Measurements from ENCODE around the gene CROT. TPM values are rescaled to one million over a fixed set of nuclear protein-coding genes. Genes with fewer than 3 reads are reported as not detected.

CROT gene
- total RNA-seq, 4 donors from 2014 or later = 31.4 to 74.9 (median 50.6) TPM

DNA sequence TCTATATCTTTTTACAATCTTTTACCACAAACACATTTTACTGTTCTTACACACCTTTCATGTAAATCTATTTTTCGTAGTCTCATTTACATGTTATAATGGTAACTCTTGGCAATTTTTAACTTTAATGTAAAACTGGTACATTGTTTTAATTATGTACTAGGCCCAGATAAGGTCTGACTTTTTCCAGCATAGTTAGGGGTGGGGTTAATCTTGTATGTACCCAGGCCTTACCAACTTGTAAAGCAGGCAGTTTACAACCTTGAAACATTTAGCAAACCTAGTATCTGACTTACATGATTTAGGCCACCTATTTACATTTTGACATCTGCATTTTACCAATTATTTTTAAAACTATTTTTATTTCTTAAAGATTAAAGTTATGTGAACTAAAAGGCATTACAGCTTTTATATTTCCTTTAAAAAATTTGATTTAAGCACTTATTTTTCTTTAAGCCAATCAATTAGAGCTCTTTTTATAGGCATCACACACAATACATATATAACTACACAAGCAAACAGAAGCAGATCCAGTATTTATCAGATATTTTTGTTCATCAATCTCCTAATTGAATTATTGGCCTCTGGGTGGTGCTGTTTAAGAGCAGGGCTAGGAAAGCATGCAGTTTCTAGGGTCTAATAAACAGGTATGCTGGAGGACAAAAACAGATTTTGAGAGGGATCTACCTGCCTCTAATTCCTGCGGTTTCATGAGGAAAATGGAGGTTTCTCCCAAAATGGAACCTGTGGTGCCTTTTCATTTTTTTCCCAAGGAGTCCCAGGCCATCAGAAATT, 19.7 kb upstream of the CROT start:
- TF ChIP-seq, protein P1, sequence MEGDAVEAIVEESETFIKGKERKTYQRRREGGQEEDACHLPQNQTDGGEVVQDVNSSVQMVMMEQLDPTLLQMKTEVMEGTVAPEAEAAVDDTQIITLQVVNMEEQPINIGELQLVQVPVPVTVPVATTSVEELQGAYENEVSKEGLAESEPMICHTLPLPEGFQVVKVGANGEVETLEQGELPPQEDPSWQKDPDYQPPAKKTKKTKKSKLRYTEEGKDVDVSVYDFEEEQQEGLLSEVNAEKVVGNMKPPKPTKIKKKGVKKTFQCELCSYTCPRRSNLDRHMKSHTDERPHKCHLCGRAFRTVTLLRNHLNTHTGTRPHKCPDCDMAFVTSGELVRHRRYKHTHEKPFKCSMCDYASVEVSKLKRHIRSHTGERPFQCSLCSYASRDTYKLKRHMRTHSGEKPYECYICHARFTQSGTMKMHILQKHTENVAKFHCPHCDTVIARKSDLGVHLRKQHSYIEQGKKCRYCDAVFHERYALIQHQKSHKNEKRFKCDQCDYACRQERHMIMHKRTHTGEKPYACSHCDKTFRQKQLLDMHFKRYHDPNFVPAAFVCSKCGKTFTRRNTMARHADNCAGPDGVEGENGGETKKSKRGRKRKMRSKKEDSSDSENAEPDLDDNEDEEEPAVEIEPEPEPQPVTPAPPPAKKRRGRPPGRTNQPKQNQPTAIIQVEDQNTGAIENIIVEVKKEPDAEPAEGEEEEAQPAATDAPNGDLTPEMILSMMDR (IDR thresholded peaks at IDR 0.05) = peak in 2 of 6 experiments; percentile 20 to 21
- no peak for TF ChIP-seq POLR2A (IDR thresholded peaks at IDR 0.05)

GRCh38 chr7:87328281-87328680, 17.2 kb upstream of the CROT start:
- DNase-seq = no peak
- Histone ChIP-seq H3K4me3 (no peak overlapping the region), H3K36me3 (peaks cover 0 to 33% (median 0%) of the 10 kb centered on the region in 3 donors), H3K27ac (no peak overlapping the region), H3K9me3 (peaks cover 0 to 39% (median 9%) of the 10 kb centered on the region in 4 donors), H3K4me1 (peaks cover 0 to 4% (median 0%) of the 10 kb centered on the region in 4 donors), H3K27me3 (no peaks in the 10 kb centered on the region)
- TF ChIP-seq, protein P1 (IDR thresholded peaks at IDR 0.05) = no peak
- TF ChIP-seq POLR2A (IDR thresholded peaks at IDR 0.05) = no peak

More for the DNA sequence above, 19.7 kb upstream of the CROT start:
- peaks cover 0 to 39% (median 0%) of the 10 kb centered on the region in 3 donors for H3K36me3 ChIP-seq
- H3K9me3 ChIP-seq = peaks cover 0 to 35% (median 9%) of the 10 kb centered on the region in 4 donors
- H3K4me1 ChIP-seq = no peaks in the 10 kb centered on the region
- H3K4me3 ChIP-seq = no peak overlapping the region
- H3K27me3 ChIP-seq = no peaks in the 10 kb centered on the region
- DNase-seq = no peak
- H3K27ac ChIP-seq = no peak overlapping the region

DNA sequence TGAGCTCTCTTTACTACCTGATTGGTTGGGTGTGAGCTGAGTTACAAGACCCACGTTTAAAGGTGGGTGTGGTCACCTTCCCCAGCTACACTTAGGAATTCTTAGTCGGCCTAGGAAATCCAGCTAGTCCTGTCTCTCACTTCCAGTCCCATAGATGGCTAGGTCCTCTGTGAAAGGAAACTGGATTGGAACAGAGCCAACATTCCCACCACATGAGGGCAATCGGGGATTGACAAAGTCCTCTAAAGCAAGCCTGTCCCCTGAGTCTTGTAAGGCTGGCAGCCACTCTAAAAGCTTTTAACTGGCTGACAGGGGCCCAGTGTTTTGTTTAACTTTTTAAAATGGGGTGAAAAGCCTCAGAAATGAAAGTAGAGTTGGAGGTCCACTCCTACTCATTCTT, 15.1 kb upstream of the CROT start:
- H3K4me1 ChIP-seq = peaks cover 0 to 4% (median 0%) of the 10 kb centered on the region in 4 donors
- no peaks in the 10 kb centered on the region for H3K27me3 ChIP-seq
- H3K27ac ChIP-seq = no peak overlapping the region
- H3K9me3 ChIP-seq = peaks cover 0 to 39% (median 9%) of the 10 kb centered on the region in 4 donors
- no peak overlapping the region for H3K4me3 ChIP-seq
- no peak for DNase-seq
- peaks cover 0 to 21% (median 0%) of the 10 kb centered on the region in 3 donors for H3K36me3 ChIP-seq
- TF ChIP-seq, protein P1 (IDR thresholded peaks at IDR 0.05) = no peak
- no peak for TF ChIP-seq POLR2A (IDR thresholded peaks at IDR 0.05)

- H3K9me3 ChIP-seq = peaks cover 0 to 39% (median 9%) of the 10 kb centered on the region in 4 donors
- H3K4me3 ChIP-seq = no peak overlapping the region
- no peaks in the 10 kb centered on the region for H3K27me3 ChIP-seq
- TF ChIP-seq POLR2A (IDR thresholded peaks at IDR 0.05) = no peak
- TF ChIP-seq, protein P1 (IDR thresholded peaks at IDR 0.05) = no peak
- H3K4me1 ChIP-seq = peaks cover 0 to 4% (median 0%) of the 10 kb centered on the region in 4 donors
- no peak for DNase-seq
- no peak overlapping the region for H3K27ac ChIP-seq
- peaks cover 0 to 19% (median 0%) of the 10 kb centered on the region in 3 donors for H3K36me3 ChIP-seq
These were observed 14.5 kb upstream of the CROT start for GRCh38 chr7:87330942-87331341.

GRCh38 chr7:87331687-87332252, 13.7 kb upstream of the CROT start:
- Histone ChIP-seq H3K27me3 (no peaks in the 10 kb centered on the region), H3K4me3 (no peak overlapping the region), H3K36me3 (peaks cover 0 to 16% (median 0%) of the 10 kb centered on the region in 3 donors), H3K9me3 (peaks cover 0 to 39% (median 9%) of the 10 kb centered on the region in 4 donors), H3K4me1 (peaks cover 0 to 10% (median 0%) of the 10 kb centered on the region in 4 donors), H3K27ac (peak overlapping the region in 2 of 4 donors; percentile 10 to 66)
- DNase-seq = peak in 1 of 3 donors; percentile 55
- no peak for TF ChIP-seq POLR2A (IDR thresholded peaks at IDR 0.05)
- TF ChIP-seq, protein P1 (IDR thresholded peaks at IDR 0.05) = no peak
